Endothelial cell of umbilical vein (primary cell): ENCODE results near the gene IQGAP2.

ENCODE experiments used
- CTCF ChIP-seq, 2 donors: IDR thresholded peaks; 1 replicate in 1 of 2; 2 replicates in 1 of 2; pipeline ENCODE4 v1.5.1; 2011; ENCODE audit warnings: low read length in 2 of 2, mild to moderate bottlenecking in 2 of 2, moderate library complexity in 2 of 2, control low read depth in 1 of 2, inconsistent platforms in 1 of 2, low read depth in 1 of 2; ENCODE audit not compliant: insufficient read depth in 1 of 2; ENCODE audit errors: extremely low read depth in 1 of 2
- EZH2 ChIP-seq: IDR thresholded peaks from 2 replicates; pipeline ENCODE4 v1.6.1; 2012; ENCODE audit warnings: borderline replicate concordance, low read depth, mild to moderate bottlenecking, moderate library complexity, low read length, inconsistent platforms; ENCODE audit not compliant: severe bottlenecking
- JUN ChIP-seq: IDR thresholded peaks from 2 replicates; pipeline ENCODE4 v1.6.1; 2011; ENCODE audit warnings: borderline replicate concordance, low read depth; ENCODE audit not compliant: insufficient read length, insufficient read depth
- MAX ChIP-seq: IDR thresholded peaks from 2 replicates; pipeline ENCODE4 v1.6.1; 2011; ENCODE audit not compliant: insufficient read depth, insufficient read length
- MYC ChIP-seq: IDR thresholded peaks from one replicate; pipeline ENCODE4 v1.6.1; 2011; ENCODE audit warnings: mild to moderate bottlenecking, low read depth, low read length
- POLR2A ChIP-seq: IDR thresholded peaks from 2 replicates; pipeline ENCODE4 v1.6.1; 2012; ENCODE audit warnings: low read depth, mild to moderate bottlenecking, control low read depth, low read length
- POLR2AphosphoS5 ChIP-seq: IDR thresholded peaks from 2 replicates; pipeline ENCODE4 v1.6.1; 2012; ENCODE audit warnings: low read depth, mild to moderate bottlenecking, control low read depth, low read length, moderate library complexity; ENCODE audit not compliant: insufficient read depth

GRCh38 chr5:76704131-76704663 lies 301.1 kb downstream of the IQGAP2 start:
- no peak for TF ChIP-seq CTCF (IDR thresholded peaks at IDR 0.05; ENCODE audit: extremely low read depth in 1 of 2, insufficient read depth in 1 of 2, low read depth in 1 of 2, low read length in 2 of 2)
- TF ChIP-seq POLR2AphosphoS5 = peak; percentile 33
- TF ChIP-seq EZH2 = no peak
- no peak for TF ChIP-seq MAX
- TF ChIP-seq POLR2A = no peak
- TF ChIP-seq JUN = no peak
- no peak for TF ChIP-seq MYC
